ENCODE data around the gene TMEM223. TPM values are rescaled to one million over a fixed set of nuclear protein-coding genes. Genes with fewer than 3 reads are reported as not detected.

TMEM223 gene
- total and polyA plus RNA-seq, 9 of the 15 experiments (the other 6 are each of a cell fraction or from before 2014, with no cell fraction given): 5.9 to 34.5 (median 19.6) TPM

DNA sequence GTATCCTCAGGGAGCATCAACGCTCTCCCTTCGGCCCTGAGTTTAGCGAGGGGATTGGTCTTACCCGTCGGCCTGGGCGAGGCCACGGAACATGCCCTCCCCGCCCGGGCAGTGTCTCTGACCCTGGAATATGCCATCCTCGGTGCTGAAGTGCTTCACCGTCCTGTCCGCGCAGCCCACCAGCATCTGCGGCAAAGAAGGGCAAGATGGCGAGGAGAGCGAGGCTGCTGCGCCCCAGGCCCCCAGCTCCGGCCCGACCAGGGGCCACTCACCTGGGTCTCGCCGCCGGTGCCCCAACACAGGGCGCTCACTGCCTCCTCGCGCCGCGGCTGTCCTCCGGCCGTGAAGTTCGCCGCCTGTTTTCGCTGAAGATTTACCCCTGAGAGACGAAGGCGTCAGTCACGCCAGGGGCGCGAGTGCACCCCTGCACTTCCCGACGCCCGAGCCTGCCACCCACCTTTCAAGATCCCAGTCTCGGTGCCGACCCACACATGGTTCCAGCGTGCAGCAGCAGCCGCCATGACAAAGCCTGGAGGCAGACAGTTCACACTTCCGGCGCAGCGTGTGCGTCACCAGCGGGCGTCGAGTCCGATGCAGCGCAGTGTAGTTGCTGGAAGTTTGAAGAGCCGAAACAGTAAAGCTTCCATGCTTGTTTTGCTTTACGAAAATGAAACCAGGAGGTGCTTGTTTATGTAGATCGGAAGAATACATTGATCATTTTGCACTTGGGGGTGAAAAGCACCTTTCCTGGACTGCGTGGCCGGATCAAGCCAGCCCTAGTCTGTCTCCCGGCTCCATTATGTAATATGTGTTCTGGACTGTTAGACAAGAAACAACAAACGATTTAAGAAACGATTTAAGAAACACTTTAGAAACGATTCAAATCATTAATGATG lies 47.5 kb upstream of the TMEM223 start, which contains the start of gene WDR74 (continued):
- TF ChIP-seq, protein P1, sequence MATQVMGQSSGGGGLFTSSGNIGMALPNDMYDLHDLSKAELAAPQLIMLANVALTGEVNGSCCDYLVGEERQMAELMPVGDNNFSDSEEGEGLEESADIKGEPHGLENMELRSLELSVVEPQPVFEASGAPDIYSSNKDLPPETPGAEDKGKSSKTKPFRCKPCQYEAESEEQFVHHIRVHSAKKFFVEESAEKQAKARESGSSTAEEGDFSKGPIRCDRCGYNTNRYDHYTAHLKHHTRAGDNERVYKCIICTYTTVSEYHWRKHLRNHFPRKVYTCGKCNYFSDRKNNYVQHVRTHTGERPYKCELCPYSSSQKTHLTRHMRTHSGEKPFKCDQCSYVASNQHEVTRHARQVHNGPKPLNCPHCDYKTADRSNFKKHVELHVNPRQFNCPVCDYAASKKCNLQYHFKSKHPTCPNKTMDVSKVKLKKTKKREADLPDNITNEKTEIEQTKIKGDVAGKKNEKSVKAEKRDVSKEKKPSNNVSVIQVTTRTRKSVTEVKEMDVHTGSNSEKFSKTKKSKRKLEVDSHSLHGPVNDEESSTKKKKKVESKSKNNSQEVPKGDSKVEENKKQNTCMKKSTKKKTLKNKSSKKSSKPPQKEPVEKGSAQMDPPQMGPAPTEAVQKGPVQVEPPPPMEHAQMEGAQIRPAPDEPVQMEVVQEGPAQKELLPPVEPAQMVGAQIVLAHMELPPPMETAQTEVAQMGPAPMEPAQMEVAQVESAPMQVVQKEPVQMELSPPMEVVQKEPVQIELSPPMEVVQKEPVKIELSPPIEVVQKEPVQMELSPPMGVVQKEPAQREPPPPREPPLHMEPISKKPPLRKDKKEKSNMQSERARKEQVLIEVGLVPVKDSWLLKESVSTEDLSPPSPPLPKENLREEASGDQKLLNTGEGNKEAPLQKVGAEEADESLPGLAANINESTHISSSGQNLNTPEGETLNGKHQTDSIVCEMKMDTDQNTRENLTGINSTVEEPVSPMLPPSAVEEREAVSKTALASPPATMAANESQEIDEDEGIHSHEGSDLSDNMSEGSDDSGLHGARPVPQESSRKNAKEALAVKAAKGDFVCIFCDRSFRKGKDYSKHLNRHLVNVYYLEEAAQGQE (IDR thresholded peaks at IDR 0.05; ENCODE audit: borderline replicate concordance): peak; percentile 58
- TF ChIP-seq, protein P1 (CRISPR knock-in tag; IDR thresholded peaks at IDR 0.05; ENCODE audit: low read depth): peak; percentile 42; the same call in 1 of the 2 replicates
- 0 out of 4 replicates have a peak, but pooled peaks of 1 of the 2 experiments have one; percentile 10 for TF ChIP-seq RAD21 (CRISPR knock-in tag; conservative IDR thresholded peaks at IDR 0.05 in 1 of 2, IDR thresholded peaks at IDR 0.05 in 1 of 2)
- no peak for TF ChIP-seq KDM1A (IDR thresholded peaks at IDR 0.05)
- TF ChIP-seq RHOXF2B (CRISPR knock-in tag; conservative IDR thresholded peaks at IDR 0.05): no peak
- TF ChIP-seq BCOR (IDR thresholded peaks at IDR 0.05): no peak
- TF ChIP-seq EHMT2 (IDR thresholded peaks at IDR 0.05): no peak
- peak; percentile 99 for TF ChIP-seq ELF2 (CRISPR knock-in tag; IDR thresholded peaks at IDR 0.05)
- TF ChIP-seq ZFPM2 (CRISPR knock-in tag; IDR thresholded peaks at IDR 0.05): no peak
- TF ChIP-seq UBTF (IDR thresholded peaks at IDR 0.05; ENCODE audit: borderline replicate concordance in 1 of 2, low read depth in 2 of 2, low read length in 2 of 2): no peak
- TF ChIP-seq, protein P2, sequence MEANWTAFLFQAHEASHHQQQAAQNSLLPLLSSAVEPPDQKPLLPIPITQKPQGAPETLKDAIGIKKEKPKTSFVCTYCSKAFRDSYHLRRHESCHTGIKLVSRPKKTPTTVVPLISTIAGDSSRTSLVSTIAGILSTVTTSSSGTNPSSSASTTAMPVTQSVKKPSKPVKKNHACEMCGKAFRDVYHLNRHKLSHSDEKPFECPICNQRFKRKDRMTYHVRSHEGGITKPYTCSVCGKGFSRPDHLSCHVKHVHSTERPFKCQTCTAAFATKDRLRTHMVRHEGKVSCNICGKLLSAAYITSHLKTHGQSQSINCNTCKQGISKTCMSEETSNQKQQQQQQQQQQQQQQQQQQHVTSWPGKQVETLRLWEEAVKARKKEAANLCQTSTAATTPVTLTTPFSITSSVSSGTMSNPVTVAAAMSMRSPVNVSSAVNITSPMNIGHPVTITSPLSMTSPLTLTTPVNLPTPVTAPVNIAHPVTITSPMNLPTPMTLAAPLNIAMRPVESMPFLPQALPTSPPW (CRISPR knock-in tag; IDR thresholded peaks at IDR 0.05): no peak; the same call in 1 of the 2 replicates
- TF ChIP-seq RBM39 (optimal IDR thresholded peaks at IDR 0.05; ENCODE audit: low read depth, low read length): no peak
- no peak for TF ChIP-seq NFYB (IDR thresholded peaks at IDR 0.05; ENCODE audit: extremely low read depth, insufficient read length)
- no peak for TF ChIP-seq ZNF146 (CRISPR knock-in tag; IDR thresholded peaks at IDR 0.05; ENCODE audit: unreplicated experiment)
- TF ChIP-seq, protein P3, sequence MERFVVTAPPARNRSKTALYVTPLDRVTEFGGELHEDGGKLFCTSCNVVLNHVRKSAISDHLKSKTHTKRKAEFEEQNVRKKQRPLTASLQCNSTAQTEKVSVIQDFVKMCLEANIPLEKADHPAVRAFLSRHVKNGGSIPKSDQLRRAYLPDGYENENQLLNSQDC (CRISPR knock-in tag; IDR thresholded peaks at IDR 0.05): no peak

Measured in K562 (cell line).